ENCODE data around the gene TBC1D1. TPM values are rescaled to one million over a fixed set of nuclear protein-coding genes. Genes with fewer than 3 reads are reported as not detected.

The TBC1D1 gene
- total and polyA plus RNA-seq, 12 donors = 85.4 to 153 (median 106) TPM

DNA sequence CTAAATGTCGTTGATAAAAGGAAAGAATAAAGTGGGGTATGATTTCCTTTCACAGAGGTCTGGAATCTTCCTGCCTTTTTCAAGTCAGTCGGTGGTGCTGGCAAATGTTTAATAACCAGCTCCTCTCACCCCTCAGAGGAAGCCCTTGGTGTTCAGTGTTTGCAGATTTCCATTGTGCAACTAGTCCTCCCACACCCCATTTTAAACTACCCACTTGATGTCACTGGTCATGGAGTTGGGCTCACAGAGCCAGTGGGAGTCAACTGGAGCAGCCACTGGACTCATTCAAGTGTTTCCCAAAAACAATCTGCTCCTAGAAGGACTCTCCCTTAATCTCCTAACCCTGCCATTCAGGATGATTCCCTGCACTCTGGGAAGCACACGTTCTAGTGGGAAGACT, 218.5 kb downstream of the TBC1D1 start:
- Histone ChIP-seq H3K27ac (peak overlapping the region in 1 of 10 donors; percentile 3), H3K27me3 (no peaks in the 10 kb centered on the region), H3K9me3 (no peaks in the 10 kb centered on the region), H3K36me3 (peaks cover 0 to 72% (median 10%) of the 10 kb centered on the region in 9 donors), H3K4me3 (no peak overlapping the region), H3K4me1 (peaks cover 0 to 45% (median 37%) of the 10 kb centered on the region in 9 donors)
- ATAC-seq (no peak), DNase-seq (no peak)
- WGBS, 2 donors = 51 to 56% methylated on average over 3 of the region's 3 CpGs
- intact Hi-C loops (cut with DNase I) = no loop called here
- TF ChIP-seq, protein P1, sequence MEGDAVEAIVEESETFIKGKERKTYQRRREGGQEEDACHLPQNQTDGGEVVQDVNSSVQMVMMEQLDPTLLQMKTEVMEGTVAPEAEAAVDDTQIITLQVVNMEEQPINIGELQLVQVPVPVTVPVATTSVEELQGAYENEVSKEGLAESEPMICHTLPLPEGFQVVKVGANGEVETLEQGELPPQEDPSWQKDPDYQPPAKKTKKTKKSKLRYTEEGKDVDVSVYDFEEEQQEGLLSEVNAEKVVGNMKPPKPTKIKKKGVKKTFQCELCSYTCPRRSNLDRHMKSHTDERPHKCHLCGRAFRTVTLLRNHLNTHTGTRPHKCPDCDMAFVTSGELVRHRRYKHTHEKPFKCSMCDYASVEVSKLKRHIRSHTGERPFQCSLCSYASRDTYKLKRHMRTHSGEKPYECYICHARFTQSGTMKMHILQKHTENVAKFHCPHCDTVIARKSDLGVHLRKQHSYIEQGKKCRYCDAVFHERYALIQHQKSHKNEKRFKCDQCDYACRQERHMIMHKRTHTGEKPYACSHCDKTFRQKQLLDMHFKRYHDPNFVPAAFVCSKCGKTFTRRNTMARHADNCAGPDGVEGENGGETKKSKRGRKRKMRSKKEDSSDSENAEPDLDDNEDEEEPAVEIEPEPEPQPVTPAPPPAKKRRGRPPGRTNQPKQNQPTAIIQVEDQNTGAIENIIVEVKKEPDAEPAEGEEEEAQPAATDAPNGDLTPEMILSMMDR (IDR thresholded peaks at IDR 0.05) = no peak

DNA sequence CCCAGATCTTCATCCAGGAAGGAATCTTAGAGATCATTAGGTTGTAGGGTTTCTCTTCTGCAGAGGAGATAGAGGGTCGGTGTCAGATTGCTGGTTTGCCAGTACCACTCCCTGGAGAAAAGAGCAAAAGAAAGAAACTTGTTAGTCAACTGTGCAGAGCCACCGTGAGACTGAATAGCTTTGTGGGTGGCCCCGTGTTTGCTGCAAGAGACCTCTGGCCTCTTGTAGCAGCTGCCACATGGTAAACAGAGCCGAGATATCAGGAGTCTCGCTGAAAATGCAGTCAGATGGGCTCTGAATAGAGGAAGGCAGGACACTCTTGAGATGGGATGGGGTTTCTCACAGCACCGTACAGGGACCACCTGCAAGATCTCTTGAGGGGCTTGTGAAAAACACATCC, 219.0 kb downstream of the TBC1D1 start:
- no peak for ATAC-seq
- peaks cover 0 to 66% (median 8%) of the 10 kb centered on the region in 9 donors for H3K36me3 ChIP-seq
- 72 to 73% methylated on average over 6 of the region's 6 CpGs for WGBS, 2 donors
- TF ChIP-seq, protein P1 (IDR thresholded peaks at IDR 0.05) = no peak
- peak overlapping the region in 1 of 10 donors; percentile 3 for H3K27ac ChIP-seq
- H3K9me3 ChIP-seq = no peaks in the 10 kb centered on the region
- no peak overlapping the region for H3K4me3 ChIP-seq
- DNase-seq = no peak
- peaks cover 0 to 50% (median 42%) of the 10 kb centered on the region in 9 donors for H3K4me1 ChIP-seq
- H3K27me3 ChIP-seq = no peaks in the 10 kb centered on the region
- intact Hi-C loops (cut with DNase I) = loop anchor here in 1 of 10 donors (5.0 kb wide), 1 partner anchor 43 kb away; no protein-coding TSS in a partner anchor

DNA sequence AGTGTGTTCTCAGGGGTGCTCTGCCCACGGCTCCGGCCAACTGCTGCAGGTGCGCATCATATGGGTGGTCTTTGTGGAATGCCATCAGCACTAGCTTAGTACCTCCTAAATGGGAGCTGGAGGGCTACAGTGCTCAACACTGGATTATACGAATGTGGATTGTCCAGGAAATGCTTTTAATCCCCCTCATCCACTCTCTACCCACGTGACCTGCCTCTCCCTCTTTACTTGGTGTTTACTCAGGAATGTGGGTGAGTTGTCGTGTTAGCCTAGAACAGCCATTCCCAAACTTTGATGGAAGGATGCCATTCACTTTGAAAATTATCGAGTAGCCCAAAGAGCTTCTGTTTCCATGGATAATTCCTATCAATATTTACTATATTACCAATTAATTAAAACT, 220.1 kb downstream of the TBC1D1 start:
- WGBS, 2 donors = 97 to 98% methylated on average over 7 of the region's 7 CpGs
- H3K36me3 ChIP-seq = peaks cover 0 to 64% (median 8%) of the 10 kb centered on the region in 9 donors

DNA sequence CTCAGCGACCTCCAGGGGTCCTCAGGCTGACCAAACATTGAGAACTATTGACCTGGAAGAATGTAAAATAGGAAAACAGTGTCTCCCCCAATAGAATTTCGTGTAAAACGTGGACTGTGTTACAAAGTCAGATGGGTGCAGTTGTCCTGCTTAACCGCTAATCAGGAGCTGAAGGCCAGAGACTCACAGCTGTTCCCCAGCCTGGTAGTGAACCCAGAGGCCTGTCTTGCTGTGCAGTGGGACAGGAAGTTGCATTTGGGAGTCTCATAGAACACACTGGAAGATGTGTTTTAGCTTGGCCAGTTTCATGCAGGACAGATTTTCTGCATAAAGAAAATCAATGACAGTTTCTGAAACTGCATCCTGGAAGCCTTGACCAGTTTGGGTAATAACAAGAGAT, 220.8 kb downstream of the TBC1D1 start:
- DNase-seq (no peak), ATAC-seq (peak in 1 of 8 donors; percentile 51)
- Histone ChIP-seq H3K27me3 (no peaks in the 10 kb centered on the region), H3K27ac (peak overlapping the region in 1 of 10 donors; percentile 22), H3K36me3 (peaks cover 0 to 64% (median 9%) of the 10 kb centered on the region in 9 donors), H3K9me3 (no peaks in the 10 kb centered on the region), H3K4me3 (no peak overlapping the region), H3K4me1 (peaks cover 0 to 56% (median 44%) of the 10 kb centered on the region in 9 donors)
- WGBS, 2 donors = 76 to 77% methylated on average over 4 of the region's 4 CpGs
- TF ChIP-seq, protein P1 (IDR thresholded peaks at IDR 0.05) = no peak
- intact Hi-C loops (cut with DNase I) = loop anchor here in 1 of 10 donors (5.0 kb wide), 1 partner anchor 44 kb away; no protein-coding TSS in a partner anchor

More for the DNA sequence above, 220.1 kb downstream of the TBC1D1 start:
- ATAC-seq (no peak), DNase-seq (no peak)
- Histone ChIP-seq H3K4me3 (no peak overlapping the region), H3K27me3 (no peaks in the 10 kb centered on the region), H3K27ac (no peak overlapping the region), H3K4me1 (peaks cover 0 to 56% (median 51%) of the 10 kb centered on the region in 9 donors), H3K9me3 (no peaks in the 10 kb centered on the region)
- TF ChIP-seq, protein P1 (IDR thresholded peaks at IDR 0.05) = no peak
- intact Hi-C loops (cut with DNase I) = loop anchor here in 1 of 10 donors (5.0 kb wide), 1 partner anchor 44 kb away; no protein-coding TSS in a partner anchor
